ENCODE data around the gene SVOPL.

GRCh38 chr7:138627361-138627760 lies 73.8 kb downstream of the SVOPL start:
- TF ChIP-seq CTCF (IDR thresholded peaks at IDR 0.05) (no peak), EZH2 (IDR thresholded peaks at IDR 0.05) (no peak), EZH2phosphoT487 (IDR thresholded peaks at IDR 0.05) (no peak)

All from neural progenitor cell (in vitro differentiated cells).